NCI-H510A (cell line): ENCODE data around the gene NOLC1.
"Not testable (repeated sequence)": the region's sequence is repeated elsewhere in the genome, so short reads cannot be mapped to it uniquely, and the experiment has no call there.

ENCODE experiments used
- DNase-seq: peaks from one replicate; lab custom pipeline; 2025; lab: John Stamatoyannopoulos, UW

Gene NOLC1

GRCh38 chr10:102154466-102155116, 2.4 kb downstream of the NOLC1 start:
- no peak for DNase-seq

DNA sequence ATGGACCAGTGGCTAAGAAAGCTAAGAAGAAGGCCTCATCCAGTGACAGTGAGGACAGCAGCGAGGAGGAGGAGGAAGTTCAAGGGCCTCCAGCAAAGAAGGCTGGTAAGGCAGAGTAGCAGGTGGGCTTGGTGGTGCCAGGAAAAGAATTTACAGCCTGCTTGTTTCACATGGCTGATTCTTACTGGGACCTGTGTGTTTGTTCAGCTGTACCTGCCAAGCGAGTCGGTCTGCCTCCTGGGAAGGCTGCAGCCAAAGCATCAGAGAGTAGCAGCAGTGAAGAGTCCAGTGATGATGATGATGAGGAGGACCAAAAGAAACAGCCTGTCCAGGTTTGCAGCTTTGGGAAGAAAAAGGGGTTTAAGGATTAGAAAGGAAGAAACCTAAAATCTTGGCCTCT, 5.0 kb downstream of the NOLC1 start:
- DNase-seq, result peak; percentile 67

GRCh38 chr10:102159051-102159597, 6.9 kb downstream of the NOLC1 start:
- no peak for DNase-seq

DNA sequence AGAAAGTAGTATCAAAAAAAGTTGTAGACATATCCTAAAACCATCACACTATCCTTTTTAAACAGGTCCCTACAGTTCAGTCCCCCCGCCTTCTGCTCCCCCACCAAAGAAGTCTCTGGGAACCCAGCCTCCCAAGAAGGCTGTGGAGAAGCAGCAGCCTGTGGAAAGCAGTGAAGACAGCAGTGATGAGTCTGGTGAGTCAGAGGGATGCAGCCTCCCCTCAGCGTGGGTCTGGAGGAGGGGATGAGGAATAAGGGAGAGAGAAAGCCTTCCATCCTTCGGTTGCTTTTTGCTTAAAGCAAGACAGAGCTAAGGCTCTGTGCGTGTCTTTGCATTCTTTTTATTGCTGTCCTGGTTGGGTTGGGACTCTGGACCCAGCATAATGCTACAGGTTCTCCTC, 7.6 kb downstream of the NOLC1 start:
- no peak for DNase-seq

- no peak for DNase-seq
Observed at GRCh38 chr10:102163342-102163989, 11.3 kb downstream of the NOLC1 start.

- DNase-seq, result no peak
Observed at GRCh38 chr10:102167861-102168260, 15.7 kb downstream of the NOLC1 start.

GRCh38 chr10:102170602-102171001, 18.4 kb downstream of the NOLC1 start:
- DNase-seq, result no peak

- no peak for DNase-seq
Observed at GRCh38 chr10:102172288-102172687, 20.1 kb downstream of the NOLC1 start.

GRCh38 chr10:102175415-102175814, 23.2 kb downstream of the NOLC1 start:
- DNase-seq, result no peak

- no peak for DNase-seq
Observed at GRCh38 chr10:102184606-102185005, 32.4 kb downstream of the NOLC1 start.

GRCh38 chr10:102185272-102185671, 33.1 kb downstream of the NOLC1 start:
- DNase-seq, result no peak

- DNase-seq, result no peak
Observed at GRCh38 chr10:102185811-102186527, 33.8 kb downstream of the NOLC1 start.

GRCh38 chr10:102188298-102188940, 36.2 kb downstream of the NOLC1 start:
- DNase-seq, result no peak

DNA sequence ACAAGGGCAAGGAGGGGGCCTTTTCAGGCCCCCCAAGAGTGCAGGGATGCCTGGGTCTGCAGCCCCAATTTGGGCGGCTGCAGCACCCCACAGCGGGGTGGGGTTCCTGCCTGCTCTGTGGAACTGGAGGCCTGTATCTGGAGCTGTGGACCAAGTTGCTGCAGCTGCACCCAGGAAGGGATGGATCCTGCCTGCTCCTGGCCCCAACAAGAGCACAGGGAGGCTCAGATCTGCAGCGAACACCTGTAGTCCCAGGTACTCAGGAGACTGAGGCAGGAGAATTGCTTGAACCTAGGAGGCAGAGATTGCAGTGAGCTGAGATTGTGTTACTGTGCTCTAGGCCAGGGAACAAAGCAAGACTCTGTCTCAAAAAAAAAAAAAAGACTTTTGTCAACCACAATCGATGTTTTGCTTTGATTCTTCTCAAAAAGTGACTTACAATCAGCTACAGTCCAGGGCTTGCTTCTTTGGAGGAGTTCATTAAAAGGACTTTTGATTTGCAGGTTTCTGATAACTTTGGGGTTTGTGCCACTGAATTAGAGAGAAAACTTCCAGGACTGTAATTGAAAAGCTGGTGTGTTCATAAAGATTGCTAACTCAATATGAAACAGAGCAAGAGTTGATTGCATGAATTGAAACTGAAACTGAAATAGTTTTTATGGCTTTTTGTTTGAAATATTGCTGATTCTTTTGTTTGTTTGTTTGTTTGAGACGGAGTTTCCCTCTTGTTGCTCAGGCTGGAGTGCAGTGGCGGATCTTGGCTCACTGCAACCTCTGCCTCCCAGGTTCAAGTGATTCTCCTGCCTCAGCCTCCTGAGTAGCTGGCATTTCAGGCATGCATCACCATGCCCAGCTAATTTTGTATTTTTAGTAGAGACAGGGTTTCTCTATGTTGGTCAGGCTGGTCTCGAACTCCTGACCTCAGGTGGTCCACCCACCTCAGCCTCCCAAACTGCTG, 37.0 kb downstream of the NOLC1 start:
- not testable (repeated sequence) for DNase-seq

DNA sequence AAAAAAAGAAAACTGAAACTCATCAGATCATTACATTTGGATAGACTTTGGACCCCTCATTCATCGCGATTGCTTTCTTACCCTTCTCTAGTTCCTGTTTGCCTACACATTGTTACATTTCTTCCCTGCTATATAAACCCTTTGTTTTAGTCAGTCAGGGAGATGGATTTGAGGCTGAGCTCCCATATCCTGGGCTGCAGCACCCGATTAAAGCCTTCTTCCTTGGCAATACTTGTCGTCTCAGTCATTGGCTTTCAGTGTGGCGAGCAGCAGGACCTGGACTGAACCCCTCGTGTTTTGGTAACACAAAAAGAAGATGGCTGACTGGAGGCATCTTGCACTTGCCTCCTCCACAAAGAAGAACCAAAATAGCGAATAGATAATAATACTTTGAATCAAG, 39.8 kb downstream of the NOLC1 start:
- DNase-seq, result no peak

DNA sequence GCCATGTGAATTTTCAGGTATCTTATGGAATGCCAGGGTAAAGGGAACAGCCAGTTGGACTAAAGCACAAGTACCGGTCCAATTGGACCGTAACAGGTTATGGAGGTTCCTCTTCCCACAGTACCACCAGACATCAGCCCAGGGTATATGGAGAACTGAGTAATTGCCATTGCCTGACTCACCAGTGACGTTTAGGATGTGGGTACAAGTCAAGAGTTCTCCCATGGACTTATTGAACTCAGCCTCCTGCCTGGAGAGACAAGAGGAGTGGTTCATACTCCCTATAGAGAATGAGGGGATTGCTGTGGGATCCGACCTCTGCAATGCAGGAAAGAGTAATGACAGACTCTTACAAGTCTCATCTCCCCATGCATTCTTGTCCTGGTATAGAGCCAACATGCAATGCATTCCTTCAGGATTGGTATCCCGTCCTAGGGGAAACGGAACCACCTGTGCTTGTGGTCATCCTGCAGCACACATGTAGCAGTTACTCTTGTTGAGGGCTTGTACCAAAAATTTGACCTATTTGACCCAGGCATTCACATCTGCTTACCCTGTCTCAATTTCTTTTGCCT, 43.2 kb downstream of the NOLC1 start:
- DNase-seq, result no peak

DNA sequence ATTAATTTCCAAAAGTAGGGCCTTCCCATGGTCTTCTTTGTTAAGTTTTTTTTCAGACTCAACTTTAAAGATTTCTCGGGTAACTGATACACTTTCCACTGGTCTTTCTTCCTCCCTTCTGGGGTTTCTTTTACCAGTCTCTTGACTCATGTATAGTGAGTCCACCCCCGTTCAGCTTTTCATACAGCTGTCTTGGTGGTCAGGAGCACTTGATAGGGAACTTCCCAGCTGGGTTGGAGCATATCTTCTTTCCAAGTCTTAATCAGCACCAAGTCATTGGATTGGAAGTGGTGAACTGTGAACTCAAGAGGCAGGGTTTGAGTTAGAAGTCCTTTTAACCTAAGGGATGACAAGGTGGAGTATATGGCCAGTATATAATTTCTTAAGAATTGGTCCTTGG, 44.7 kb downstream of the NOLC1 start:
- no peak for DNase-seq

GRCh38 chr10:102198027-102198426, 45.8 kb downstream of the NOLC1 start:
- DNase-seq, result no peak

- DNase-seq, result no peak
Observed at GRCh38 chr10:102200751-102201640, 48.8 kb downstream of the NOLC1 start.

DNA sequence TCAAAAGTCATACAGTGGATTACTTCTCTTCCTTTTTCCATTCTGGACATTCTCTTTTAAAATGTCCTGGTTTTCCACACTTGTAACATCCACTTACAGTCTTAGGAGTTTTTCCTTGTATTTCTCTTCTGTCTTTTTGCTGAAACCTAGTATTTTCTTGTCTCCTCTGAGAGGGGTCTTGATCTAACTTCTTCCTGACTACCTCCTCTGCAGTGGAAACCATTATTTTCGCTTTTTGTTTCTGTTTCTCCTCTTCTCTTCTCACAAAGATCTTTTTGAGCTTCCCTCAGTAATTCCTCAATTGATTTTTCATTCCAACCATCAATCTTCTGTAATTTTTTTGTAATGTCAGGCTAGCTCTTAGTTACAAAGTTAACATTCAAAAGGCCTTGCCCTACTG, 50.2 kb downstream of the NOLC1 start:
- DNase-seq, result no peak
